Subcutaneous adipose tissue (tissue), 4 donors: ENCODE results near the gene CNTROB. TPM values are rescaled to one million over a fixed set of nuclear protein-coding genes. Genes with fewer than 3 reads are reported as not detected.

Experiments
- total RNA-seq, 4 donors: library from RNA; depleted of rRNA; stranded (reverse); fragments of >200 nt; gene quantifications; one replicate each; pipeline ENCODE4 v1.1.0, GENCODE V29; 2016
- TF ChIP-seq, protein P1 (sequence below): fragments of 450-650 bp; IDR thresholded peaks from one replicate; pipeline ENCODE4 v1.5.1; 2016; ENCODE audit warnings: low read depth, mild to moderate bottlenecking, control low read depth, antibody characterized with exemption, moderate library complexity

CNTROB gene
- total RNA-seq, 4 donors from 2014 or later: 7.5 to 27.3 (median 21.9) TPM

DNA sequence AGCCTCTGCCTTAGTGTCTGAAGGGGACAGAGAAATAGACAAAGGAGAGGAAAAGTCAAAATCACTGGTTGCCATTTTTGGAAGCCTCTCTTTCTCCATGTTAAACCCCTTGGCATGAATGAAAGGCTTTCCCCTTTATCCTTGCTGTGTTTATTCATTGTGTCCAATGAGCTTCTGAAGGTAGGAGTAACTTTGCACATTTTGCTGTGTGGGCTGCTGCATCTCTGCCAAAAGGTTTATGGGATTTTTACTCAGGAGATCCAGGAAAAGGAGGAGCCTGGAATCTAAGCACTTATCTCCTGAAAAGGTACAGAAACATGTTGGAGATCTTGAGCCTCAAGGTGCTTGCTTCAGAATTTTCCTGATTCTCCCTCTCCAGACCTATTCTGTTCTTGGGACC lies 3.9 kb downstream of the CNTROB start:
- TF ChIP-seq, protein P1, sequence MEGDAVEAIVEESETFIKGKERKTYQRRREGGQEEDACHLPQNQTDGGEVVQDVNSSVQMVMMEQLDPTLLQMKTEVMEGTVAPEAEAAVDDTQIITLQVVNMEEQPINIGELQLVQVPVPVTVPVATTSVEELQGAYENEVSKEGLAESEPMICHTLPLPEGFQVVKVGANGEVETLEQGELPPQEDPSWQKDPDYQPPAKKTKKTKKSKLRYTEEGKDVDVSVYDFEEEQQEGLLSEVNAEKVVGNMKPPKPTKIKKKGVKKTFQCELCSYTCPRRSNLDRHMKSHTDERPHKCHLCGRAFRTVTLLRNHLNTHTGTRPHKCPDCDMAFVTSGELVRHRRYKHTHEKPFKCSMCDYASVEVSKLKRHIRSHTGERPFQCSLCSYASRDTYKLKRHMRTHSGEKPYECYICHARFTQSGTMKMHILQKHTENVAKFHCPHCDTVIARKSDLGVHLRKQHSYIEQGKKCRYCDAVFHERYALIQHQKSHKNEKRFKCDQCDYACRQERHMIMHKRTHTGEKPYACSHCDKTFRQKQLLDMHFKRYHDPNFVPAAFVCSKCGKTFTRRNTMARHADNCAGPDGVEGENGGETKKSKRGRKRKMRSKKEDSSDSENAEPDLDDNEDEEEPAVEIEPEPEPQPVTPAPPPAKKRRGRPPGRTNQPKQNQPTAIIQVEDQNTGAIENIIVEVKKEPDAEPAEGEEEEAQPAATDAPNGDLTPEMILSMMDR: no peak

DNA sequence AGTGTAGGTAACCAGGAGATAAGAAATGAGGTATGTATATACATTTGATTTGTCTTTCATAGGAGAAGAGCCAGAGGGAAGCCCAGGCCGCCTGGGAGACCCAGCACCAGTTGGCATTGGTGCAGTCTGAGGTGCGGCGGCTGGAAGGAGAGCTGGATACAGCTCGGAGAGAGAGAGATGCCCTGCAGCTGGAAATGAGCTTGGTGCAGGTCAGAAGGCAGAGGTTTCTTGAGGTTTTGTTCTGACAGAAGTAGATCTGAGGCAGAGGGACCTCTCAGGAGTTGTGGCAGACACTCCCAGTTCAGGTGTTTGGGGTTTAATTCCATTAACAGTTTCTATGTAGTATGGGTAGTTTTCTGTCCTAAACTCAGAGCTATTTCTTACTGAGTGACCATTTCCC lies 8.0 kb downstream of the CNTROB start:
- TF ChIP-seq, protein P1: no peak

DNA sequence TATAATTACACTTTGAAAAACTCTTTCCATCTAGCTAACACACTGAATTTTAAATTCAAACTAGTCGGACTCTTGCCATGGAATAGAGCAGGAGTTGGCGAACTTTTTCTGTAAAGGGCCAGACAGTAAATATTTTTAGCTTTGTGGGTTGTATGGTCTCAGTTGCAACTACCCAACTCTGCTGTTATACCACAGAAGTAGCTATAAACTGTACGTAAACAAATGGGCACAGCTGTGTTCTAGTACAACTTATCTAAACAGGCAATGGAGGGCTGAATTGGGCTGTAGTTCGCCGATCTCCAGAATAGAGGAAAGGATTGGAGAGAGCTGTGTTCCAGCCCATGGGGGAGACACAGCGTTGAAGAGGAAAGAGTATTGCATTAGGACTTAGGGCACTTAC lies 8.7 kb downstream of the CNTROB start:
- TF ChIP-seq, protein P1: no peak

DNA sequence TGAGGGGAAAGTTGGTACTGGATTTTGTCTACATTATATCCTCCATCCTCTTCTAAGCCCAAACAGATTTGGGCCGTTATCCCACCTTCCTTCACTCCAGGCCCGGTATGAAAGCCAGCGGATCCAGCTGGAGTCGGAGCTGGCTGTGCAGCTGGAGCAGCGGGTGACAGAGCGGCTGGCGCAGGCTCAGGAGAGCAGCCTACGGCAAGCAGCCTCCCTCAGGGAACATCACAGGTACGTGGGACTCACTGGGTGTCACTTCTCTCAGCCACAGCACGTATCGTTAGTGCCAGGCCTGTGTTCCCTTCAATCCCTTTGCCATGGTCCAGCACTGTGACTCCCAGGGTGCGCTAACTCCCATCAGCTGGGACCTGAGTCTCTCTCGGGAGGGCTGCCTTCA lies 11.3 kb downstream of the CNTROB start:
- TF ChIP-seq, protein P1: no peak

DNA sequence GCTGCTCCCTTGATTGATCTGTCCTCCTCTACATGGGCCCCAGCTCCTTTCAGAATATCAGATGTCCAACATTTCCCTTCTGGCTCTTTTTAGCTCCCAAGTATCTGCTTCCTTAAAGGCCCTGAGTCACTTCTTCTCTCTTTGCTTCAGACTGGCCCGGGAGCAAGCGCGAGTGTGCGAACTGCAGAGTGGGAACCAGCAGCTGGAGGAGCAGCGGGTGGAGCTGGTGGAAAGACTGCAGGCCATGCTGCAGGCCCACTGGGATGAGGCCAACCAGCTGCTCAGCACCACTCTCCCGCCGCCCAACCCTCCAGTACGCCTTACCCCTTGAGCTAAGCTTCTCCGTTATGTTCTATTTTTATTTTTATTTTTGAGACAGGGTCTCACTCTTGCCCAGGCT lies 12.3 kb downstream of the CNTROB start:
- TF ChIP-seq, protein P1: no peak

DNA sequence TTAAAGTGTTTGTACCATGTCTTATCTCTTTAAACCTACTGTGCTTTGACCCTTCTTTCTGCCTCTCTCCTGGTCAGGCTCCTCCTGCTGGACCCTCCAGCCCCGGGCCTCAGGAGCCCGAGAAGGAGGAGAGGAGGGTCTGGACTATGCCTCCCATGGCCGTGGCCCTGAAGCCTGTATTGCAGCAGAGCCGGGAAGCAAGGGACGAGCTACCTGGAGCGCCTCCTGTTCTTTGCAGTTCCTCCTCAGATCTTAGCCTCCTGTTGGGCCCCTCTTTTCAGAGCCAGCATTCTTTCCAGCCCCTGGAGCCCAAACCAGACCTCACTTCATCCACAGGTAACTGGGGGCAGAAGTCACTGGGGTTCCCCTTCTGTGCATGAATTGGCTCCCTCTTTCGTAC lies 13.6 kb downstream of the CNTROB start:
- TF ChIP-seq, protein P1: no peak

DNA sequence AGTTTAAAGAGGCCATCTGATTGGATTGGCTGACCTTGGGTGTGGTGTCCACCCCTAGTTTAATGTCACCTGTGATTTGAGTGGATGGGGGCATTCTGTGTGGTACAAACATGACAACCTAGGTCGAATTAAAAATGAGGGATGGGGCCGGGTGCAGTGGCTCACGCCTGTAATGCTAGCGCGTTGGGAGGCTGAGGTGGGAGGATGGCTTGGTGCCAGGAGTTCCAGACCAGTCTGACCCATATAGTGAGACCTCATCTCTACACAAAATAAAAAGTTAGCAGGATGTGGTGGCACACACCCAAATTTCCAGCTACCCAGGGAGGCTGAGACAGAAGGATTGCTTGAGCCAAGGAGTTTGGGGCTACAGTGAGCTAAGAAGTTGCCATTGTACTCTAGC lies 14.4 kb downstream of the CNTROB start:
- TF ChIP-seq, protein P1: no peak
